GM12872 (cell line): Measurements from ENCODE around the gene MLLT10.

Source experiments
- TF ChIP-seq, protein P1 (sequence below): IDR thresholded peaks from 3 replicates; pipeline ENCODE4 v1.5.1; 2011; ENCODE audit warnings: low read depth, mild to moderate bottlenecking, low read length, moderate library complexity; ENCODE audit not compliant: insufficient read depth

MLLT10 gene

DNA sequence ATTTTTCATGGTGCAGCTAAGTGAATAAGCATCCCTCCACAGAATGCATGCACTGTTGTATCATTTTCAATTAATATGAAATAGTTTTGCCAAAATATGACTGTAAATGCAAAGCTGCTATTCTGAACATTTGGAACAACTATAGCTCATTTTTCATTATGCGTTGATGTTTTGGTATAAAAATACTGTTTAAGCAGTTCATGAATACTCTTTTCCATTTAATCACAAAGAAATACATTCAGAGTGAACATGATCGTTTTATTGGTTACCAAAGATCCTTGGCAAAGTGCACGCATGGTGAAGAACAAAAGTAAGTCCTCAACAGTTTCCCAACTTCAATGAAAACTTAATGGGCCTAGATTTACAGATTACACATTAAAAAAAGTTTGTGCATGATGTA lies 41.6 kb upstream of the MLLT10 start:
- TF ChIP-seq, protein P1, sequence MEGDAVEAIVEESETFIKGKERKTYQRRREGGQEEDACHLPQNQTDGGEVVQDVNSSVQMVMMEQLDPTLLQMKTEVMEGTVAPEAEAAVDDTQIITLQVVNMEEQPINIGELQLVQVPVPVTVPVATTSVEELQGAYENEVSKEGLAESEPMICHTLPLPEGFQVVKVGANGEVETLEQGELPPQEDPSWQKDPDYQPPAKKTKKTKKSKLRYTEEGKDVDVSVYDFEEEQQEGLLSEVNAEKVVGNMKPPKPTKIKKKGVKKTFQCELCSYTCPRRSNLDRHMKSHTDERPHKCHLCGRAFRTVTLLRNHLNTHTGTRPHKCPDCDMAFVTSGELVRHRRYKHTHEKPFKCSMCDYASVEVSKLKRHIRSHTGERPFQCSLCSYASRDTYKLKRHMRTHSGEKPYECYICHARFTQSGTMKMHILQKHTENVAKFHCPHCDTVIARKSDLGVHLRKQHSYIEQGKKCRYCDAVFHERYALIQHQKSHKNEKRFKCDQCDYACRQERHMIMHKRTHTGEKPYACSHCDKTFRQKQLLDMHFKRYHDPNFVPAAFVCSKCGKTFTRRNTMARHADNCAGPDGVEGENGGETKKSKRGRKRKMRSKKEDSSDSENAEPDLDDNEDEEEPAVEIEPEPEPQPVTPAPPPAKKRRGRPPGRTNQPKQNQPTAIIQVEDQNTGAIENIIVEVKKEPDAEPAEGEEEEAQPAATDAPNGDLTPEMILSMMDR, result no peak

DNA sequence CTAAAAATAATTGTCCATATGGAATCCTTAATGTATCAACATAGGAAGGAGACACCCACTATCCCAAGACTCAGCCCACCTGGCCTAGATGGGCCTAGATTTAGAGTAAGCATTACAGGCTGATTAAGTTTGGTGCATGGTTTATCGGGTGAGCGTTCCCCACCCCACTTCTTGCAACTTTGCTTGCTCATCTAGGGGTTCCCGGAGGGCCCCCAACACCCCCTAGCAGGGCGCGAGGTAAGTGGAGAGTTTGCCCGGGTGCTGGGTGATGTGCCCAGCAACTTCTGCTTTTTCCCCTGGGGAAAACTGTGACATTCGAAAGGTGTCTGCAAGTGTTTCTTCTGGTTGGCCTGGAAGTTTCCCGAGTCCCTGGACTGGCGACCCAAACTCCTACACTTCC lies 40.2 kb upstream of the MLLT10 start:
- TF ChIP-seq, protein P1, result no peak

DNA sequence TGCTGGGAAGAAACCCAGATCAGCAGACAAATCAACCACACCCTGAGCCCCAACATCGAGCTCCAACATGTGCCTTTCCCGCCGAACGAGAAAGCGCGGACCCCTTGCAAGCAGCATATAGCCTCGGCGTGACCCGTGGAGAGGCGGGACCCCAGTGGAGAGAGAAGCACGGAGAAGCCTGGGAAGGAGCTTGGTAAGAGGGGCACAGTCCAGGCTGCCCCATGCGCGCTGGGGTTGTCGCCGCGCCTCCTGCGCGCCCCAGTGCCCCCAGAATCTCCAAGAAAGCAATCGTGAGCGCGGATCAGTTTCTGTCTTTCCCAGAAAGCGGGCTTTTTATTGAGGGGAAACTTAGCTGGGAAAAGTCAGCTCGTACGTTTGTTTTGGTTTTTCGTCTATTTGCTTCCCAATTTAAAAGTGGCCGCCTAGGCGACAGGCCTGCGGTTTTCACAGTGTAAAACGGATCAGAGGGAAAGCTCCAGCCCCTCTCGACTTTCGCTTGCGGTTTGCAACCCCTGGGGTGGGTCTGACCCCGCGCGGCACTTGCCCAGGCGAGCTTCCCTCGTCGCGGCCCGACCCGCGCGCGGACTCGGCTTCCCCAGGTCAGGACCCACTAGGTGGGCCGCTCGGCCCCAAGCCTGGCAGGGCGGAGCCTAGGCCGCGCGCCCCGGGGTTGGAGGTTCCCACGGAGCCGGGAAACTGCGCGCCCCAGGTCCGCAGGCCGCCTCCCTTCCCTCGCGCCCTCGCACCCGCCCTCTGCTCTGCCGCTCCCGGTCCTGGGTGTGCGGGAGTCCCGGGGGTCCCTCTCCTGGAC lies 39.6 kb upstream of the MLLT10 start:
- TF ChIP-seq, protein P1, result no peak

DNA sequence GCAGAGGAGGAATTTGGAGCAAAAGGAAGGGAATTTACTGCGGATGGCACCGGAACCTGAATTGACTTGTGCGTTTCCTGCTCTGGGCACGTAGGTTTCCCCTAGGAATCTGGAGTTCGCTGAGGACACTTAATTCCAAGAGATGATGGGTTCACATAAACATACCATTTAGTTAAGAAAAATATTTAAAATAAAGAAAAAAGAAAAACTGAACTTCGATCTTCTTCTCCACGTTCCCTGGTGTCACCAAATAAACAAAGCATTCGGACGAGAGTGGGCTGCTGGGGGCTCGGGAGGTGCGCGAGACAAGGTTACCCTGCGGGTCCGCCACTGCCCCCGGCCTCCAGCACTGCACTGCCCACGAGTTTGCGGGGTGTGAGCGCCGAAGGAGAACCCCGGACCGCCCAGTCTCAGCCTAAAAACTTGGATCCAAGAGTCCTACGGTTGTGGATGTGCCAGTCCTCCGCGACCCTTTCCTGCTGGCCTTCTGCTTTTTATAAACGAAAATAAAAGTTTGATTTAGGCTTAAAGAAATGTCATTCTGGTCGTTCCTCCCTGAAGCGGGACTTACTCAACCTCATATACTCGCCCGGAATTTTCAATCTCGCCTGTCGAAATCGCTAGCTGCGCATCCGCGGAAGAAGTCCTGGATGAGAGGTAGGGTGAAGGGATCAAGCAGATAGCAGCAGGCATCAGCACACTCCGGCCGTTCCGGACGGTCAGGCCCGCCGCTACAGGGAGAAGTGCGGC lies 38.9 kb upstream of the MLLT10 start:
- TF ChIP-seq, protein P1, result no peak

DNA sequence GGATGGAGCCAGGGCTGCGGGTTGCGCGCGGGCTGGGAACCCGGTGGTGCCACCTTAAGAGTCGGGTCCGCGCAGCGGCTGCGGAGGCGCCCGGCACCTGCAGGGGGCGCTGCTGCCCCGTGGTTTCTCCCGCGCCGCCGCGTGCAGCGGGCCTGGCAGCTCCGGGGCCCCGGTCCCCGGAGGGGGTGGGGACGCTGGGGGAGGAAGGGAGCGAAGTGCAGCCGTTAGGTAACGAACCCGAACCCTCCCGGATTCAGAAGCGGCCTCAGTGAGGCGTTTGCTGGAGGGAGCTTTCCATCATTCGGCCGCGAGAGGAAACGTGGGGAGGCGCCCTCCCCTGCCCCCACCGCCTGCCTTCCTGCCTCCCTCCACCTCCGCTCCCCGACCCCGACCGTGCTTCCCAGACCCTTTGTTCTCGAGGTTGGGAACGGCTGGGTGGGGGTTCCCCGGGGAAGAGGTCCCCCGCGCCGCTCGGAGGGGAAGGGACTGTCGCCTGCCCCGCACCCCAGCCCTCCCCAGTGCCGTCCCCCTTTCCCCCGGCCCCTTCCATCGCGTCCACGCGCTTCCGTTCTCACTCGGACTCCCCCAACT lies 38.2 kb upstream of the MLLT10 start:
- TF ChIP-seq, protein P1, result peak; percentile 87

DNA sequence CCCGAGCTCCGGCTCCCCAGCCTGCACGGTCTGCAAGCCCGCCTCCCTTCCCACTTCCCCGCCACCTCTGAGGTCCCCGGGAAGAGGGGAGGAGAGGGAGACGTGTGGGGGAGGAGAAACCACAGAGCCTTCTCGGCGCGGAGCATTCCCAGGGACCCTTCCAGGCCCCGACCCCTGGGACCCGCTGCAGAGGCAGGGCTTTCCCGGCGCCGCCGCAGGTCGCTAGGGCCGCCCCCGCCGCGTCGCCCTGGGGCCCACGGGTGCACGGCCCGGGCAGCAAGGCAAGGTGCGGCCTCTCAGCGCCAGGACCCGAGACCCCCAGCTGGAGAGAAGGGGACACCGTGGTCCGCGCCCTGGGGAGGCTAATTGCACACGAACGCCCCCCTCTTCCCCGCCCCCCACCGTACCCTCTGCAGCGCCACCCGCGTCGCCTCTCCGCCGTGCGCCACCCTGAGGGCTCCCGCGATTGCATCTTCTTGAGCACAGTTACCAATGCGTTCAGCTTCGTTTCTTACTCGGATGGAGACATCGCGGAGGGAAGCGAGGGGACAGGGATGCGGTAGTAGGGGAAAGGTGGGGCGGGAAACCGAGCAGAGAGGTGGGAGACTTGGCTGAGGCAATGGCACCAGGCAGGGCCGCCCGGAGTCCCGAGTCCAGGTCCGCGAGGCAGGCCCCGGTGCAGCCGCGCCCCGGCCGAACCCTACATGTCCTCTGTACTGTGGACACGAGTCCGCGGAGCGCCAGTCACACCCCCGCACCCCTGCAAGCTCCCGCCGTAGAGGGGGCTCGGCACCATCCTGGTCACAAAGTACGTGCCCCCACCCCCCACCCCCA lies 37.5 kb upstream of the MLLT10 start:
- TF ChIP-seq, protein P1, result peak; percentile 65

DNA sequence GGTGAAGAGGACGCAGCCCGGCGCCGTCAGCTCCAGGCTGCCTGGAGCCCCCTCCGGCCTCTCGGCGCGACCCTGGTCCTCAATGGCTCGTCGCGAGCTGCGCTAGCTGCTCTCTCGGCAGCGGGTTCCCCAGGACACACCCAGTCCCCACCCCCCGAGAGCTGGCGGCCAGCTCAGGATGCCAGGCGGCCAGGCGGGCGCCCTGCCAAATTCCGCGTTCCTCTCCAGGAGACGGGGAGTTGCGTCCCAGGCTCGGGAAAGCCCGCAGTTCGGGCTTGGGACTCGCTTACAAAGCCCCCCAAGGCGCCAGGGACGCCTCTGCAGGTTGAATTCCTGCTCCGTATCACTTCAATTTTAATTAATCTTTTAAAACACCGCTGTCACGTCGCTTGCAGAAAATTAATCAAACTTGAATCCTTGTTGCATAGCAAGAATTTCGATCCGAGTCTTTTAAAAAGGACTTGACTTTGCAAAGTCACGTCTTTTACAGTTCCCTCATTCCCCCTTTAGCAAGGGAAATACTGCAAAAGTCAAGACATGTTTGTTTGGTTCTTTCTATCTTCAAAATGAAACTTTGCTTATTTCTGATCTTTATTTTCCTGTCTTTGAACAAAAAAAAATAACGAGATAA lies 36.7 kb upstream of the MLLT10 start:
- TF ChIP-seq, protein P1, result no peak
